HG03521 (cell line): ENCODE measurements around the gene OR12D1.
"Not testable (repeated sequence)": the region's sequence is repeated elsewhere in the genome, so short reads cannot be mapped to it uniquely, and the experiment has no call there.

ENCODE experiments used
- ATAC-seq: cut with Tn5 transposase; IDR thresholded peaks from one replicate; pipeline ENCODE4 v1.9.1; 2021; ENCODE audit warnings: mild to moderate bottlenecking, moderate library complexity; ENCODE audit not compliant: unreplicated experiment

Gene OR12D1

DNA sequence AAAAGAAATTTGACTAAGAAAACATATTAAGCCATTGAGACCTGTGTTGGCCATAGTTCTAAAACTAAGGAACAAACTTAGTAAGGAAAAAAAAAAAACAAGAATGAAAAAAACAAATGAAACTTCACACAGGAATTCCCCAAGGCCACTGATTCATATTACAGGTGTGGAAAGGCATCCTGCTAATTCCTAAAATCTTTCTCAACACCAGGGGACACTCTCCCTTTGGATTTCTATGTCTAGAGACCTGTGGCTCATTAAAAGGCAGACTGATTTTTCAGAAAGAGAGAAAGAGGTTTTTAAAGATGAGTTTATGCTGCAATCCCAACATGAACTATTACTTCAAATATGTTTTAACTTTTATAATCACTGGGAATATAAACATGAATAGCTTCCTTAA is at the start of gene OR12D1:
OR12D1 (plus strand) TSS at position 341 of the 400 bp plus-strand sequence.
- no peak for ATAC-seq

DNA sequence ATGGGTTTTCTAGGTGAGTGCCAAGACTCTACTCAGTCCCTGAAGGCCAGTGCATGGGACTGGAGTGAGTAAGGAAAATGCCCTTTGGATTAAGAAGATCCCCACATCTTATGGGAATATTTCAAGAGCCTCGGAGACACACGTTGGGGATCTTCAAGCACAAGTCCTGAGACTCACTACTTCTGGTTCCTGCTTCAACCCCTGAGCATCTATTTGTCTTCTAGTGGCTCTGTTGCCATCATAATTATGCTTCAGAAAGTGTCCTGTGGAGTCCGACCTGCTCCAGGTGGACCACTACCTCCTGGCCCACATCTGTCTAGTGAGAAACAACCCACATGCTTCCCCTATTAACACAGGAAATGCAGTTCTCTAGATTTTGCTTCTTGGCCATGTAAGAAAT is 46.0 kb upstream of the OR12D1 start, which contains the start of gene OR5V1:
OR5V1 (minus strand) TSS at position 101 of the 400 bp plus-strand sequence. CDS start 12,670 bp downstream, outside the sequence.
- ATAC-seq: no peak

- no peak for ATAC-seq
Observed at GRCh38 chr6:29375191-29375590, 39.5 kb upstream of the OR12D1 start, which contains the start of gene OR12D3. OR12D3 (minus strand) TSS chr6:29375291; CDS start chr6:29375287, 4 bp downstream.

DNA sequence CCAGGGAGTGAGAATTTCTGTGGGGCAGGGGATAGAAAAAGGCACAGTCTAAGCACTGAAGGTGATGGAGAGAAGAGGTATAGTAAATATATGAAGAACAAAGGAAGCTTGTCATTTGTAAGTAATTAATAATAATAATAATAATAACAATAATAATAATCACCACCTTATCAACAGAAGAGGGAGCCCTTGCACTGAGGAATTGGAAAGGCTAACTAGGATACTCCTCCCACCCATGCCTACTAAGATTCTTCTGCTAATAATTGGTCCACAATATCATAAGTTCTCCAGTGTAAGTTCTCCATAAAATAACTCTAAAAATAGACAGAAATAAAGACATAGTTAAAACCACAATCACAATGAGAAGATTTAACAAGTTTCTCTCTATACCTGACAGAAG is 38.7 kb upstream of the OR12D1 start:
- no peak for ATAC-seq

DNA sequence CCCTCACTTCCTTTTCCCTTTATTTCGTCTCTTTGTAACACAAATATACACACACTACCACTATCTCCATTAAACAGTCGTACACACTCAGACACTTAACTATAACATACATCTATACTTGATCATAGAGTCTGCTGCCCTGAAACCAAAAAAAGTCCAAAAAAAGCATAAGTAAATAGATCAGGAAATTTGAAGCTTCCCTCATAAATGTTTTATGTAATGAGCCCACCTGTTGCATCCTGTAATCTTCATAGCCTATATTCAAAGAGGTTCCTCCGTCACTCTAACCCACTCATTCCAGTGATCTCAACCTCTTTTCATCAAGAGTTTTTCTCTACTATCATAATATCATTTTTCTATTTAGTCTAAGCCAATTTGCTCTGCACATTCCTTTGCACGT is 26.2 kb upstream of the OR12D1 start:
- ATAC-seq: no peak

- ATAC-seq: no peak
Observed at GRCh38 chr6:29395331-29395730, 19.4 kb upstream of the OR12D1 start, which contains the start of gene OR12D2. OR12D2 (plus strand) TSS chr6:29395631; CDS start chr6:29396700, 1,069 bp downstream.

GRCh38 chr6:29399525-29399924 is 15.2 kb upstream of the OR12D1 start:
- ATAC-seq: no peak

DNA sequence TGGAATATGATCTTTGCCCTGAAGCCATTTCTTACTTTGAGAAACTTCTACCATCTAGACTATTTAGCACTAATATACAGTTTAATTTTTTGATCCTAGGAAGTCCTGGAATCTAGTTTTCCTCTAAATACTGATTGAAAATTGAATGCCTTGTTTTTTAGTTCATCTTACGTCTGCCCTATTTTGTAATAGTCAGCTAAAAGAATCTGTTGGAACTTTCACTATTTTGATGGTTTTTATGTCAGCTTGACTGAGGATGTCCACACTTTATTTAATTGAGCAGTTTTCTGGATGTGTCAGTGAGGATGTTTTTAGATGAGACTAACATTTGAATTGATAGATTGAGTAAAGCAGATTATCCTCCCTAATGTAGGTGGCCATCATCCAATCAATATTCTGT is 10.9 kb upstream of the OR12D1 start:
- ATAC-seq: no peak

GRCh38 chr6:29419516-29419915 is 4.8 kb downstream of the OR12D1 start:
- no peak for ATAC-seq

DNA sequence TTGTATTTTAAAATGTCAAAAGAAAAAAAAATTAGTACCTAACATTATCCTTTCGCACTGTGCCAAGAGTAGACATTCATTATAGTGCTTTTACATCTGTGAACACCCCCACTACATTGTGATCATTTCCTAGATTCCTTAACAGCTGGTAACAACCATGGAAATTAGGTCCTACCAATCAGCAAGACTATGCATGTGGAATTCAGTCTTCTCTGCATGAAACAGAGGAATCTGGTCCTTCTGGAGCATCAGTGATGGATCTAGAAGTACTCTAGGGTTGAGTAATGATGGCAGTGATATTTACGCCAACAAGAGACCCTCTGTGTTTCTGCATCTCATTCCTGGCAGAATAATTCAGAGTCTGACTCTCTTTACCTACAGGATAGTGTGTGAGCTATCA is 9.4 kb downstream of the OR12D1 start:
- no peak for ATAC-seq

DNA sequence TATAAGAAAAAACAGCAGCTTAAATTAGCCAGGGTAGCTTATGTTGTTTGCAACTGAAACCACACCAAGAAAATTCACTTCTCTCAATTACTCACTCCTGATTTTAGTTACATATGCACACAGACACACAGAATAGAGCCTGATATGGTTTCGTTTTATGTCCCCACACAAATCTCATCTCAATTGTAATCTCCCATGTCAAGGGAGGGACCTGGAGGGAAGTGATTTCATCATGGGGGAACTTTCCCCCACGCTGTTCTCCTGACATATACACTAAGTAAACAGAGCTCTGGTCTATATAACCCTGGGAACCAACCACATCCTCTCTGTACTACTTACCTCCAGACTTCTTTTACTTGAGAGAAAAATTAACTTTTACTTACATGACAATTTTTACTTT is 9.8 kb downstream of the OR12D1 start:
- no peak for ATAC-seq

- no peak for ATAC-seq
Observed at GRCh38 chr6:29425075-29425474, 10.3 kb downstream of the OR12D1 start.

- ATAC-seq: no peak
Observed at GRCh38 chr6:29426654-29427053, 11.9 kb downstream of the OR12D1 start.

DNA sequence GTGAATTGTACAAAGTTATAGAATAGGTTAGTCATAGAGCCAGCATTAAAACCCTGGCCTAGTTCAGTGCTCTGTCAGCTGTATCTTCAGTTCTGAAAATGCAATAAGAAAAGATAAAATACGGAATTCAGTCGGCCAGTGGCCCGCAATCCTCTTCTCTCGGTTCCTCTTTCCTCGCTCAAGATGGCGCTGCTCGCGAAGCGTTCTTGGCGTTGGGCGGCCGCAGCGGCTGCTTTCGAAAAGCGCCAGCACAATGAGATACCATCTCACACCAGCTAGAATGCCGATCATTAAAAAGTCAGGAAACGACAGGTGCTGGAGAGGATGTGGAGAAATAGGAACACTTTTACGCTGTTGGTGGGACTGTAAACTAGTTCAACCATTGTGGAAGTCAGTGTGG is 22.0 kb downstream of the OR12D1 start:
- not testable (repeated sequence) for ATAC-seq

- ATAC-seq: no peak
Observed at GRCh38 chr6:29439006-29439405, 24.3 kb downstream of the OR12D1 start, which contains the start of gene OR10C1. OR10C1 (plus strand) TSS chr6:29439306; CDS start chr6:29440016, 710 bp downstream.

- ATAC-seq: no peak
Observed at GRCh38 chr6:29442719-29443118, 28.0 kb downstream of the OR12D1 start.

DNA sequence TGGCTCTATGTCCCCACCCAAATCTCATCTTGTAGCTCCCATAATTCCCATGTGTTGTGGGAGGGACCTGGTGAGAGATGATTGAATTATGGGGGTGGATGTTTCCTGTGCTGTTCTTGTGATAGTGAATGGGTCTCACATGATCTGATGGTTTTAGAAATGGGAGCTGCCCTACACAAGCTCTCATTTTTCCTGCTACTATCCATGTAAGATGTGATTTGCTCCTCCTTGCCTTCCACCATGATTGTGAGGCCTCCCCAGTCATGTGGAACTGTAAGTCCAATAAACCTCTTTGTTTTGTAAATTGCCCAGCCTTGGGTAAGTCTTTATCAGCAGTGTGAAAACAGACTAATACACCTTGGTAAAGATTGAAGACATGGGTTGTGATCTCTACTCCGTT is 29.3 kb downstream of the OR12D1 start:
- ATAC-seq: not testable (repeated sequence)

- ATAC-seq: no peak
Observed at GRCh38 chr6:29447670-29448069, 32.9 kb downstream of the OR12D1 start.

- ATAC-seq: no peak
Observed at GRCh38 chr6:29451471-29452193, 36.9 kb downstream of the OR12D1 start.

GRCh38 chr6:29456971-29457370 is 42.2 kb downstream of the OR12D1 start, which contains the start of the genes OR11A1 and OR2H1:
OR11A1 (minus strand) TSS chr6:29457071; CDS start chr6:29427641, 29,430 bp downstream.
OR2H1 (plus strand) TSS chr6:29457155; CDS start chr6:29461770, 4,615 bp downstream.
- ATAC-seq: no peak

- ATAC-seq: no peak
Observed at GRCh38 chr6:29461021-29461814, 46.5 kb downstream of the OR12D1 start.

GRCh38 chr6:29462022-29462421 is 47.3 kb downstream of the OR12D1 start:
- ATAC-seq: no peak
